Measurements from ENCODE around the gene LUC7L3. TPM values are rescaled to one million over a fixed set of nuclear protein-coding genes. Genes with fewer than 3 reads are reported as not detected.

LUC7L3 gene
- total RNA-seq, 4 donors from 2014 or later = 80.8 to 114 (median 105) TPM

- H3K36me3 ChIP-seq = no peaks in the 10 kb centered on the region
- no peaks in the 10 kb centered on the region for H3K9me3 ChIP-seq
- no peak for TF ChIP-seq POLR2A (IDR thresholded peaks at IDR 0.05)
- no peak for TF ChIP-seq CTCF (IDR thresholded peaks at IDR 0.05)
- no peak for TF ChIP-seq EP300 (IDR thresholded peaks at IDR 0.05)
- H3K27ac ChIP-seq = no peak overlapping the region
- H3K27me3 ChIP-seq = no peaks in the 10 kb centered on the region
- WGBS, 2 donors = 88 to 93% methylated on average over 3 of the region's 3 CpGs
- H3K4me1 ChIP-seq = no peaks in the 10 kb centered on the region
- DNase-seq (ENCODE audit: low spot score in 2 of 2) = no peak
- no peak overlapping the region for H3K4me3 ChIP-seq
These were observed 56.5 kb downstream of the LUC7L3 start for GRCh38 chr17:50775926-50776325.

- TF ChIP-seq CTCF (IDR thresholded peaks at IDR 0.05) (no peak), POLR2A (IDR thresholded peaks at IDR 0.05) (no peak), EP300 (IDR thresholded peaks at IDR 0.05) (no peak)
- H3K4me3 ChIP-seq = no peak overlapping the region
- H3K36me3 ChIP-seq = no peaks in the 10 kb centered on the region
- H3K27me3 ChIP-seq = peaks cover 0 to 5% of the 10 kb centered on the region in 2 donors
- DNase-seq (ENCODE audit: low spot score in 2 of 2) = no peak
- no peaks in the 10 kb centered on the region for H3K9me3 ChIP-seq
- H3K4me1 ChIP-seq = no peaks in the 10 kb centered on the region
- WGBS, 2 donors = 82 to 88% methylated on average over 8 of the region's 8 CpGs
- H3K27ac ChIP-seq = no peak overlapping the region
These were observed 59.1 kb downstream of the LUC7L3 start for GRCh38 chr17:50778471-50778870.

GRCh38 chr17:50778988-50779387 lies 59.6 kb downstream of the LUC7L3 start:
- no peak for DNase-seq (ENCODE audit: low spot score in 2 of 2)
- no peaks in the 10 kb centered on the region for H3K4me1 ChIP-seq

GRCh38 chr17:50779747-50780353 lies 60.4 kb downstream of the LUC7L3 start:
- no peaks in the 10 kb centered on the region for H3K36me3 ChIP-seq
- 92 to 93% methylated on average over 9 of the region's 9 CpGs for WGBS, 2 donors
- no peak overlapping the region for H3K27ac ChIP-seq
- H3K9me3 ChIP-seq = no peaks in the 10 kb centered on the region
- H3K4me1 ChIP-seq = no peaks in the 10 kb centered on the region
- peaks cover 0 to 5% of the 10 kb centered on the region in 2 donors for H3K27me3 ChIP-seq
- DNase-seq (ENCODE audit: low spot score in 2 of 2) = no peak
- TF ChIP-seq POLR2A (IDR thresholded peaks at IDR 0.05) (no peak), EP300 (IDR thresholded peaks at IDR 0.05) (no peak), CTCF (IDR thresholded peaks at IDR 0.05) (no peak)
- no peak overlapping the region for H3K4me3 ChIP-seq

More at GRCh38 chr17:50778988-50779387, 59.6 kb downstream of the LUC7L3 start:
- Histone ChIP-seq H3K9me3 (no peaks in the 10 kb centered on the region), H3K36me3 (no peaks in the 10 kb centered on the region), H3K4me3 (no peak overlapping the region), H3K27ac (no peak overlapping the region), H3K27me3 (peaks cover 0 to 5% of the 10 kb centered on the region in 2 donors)
- TF ChIP-seq EP300 (IDR thresholded peaks at IDR 0.05) = no peak
- no peak for TF ChIP-seq POLR2A (IDR thresholded peaks at IDR 0.05)
- no peak for TF ChIP-seq CTCF (IDR thresholded peaks at IDR 0.05)
- 82 to 90% methylated on average over 4 of the region's 4 CpGs for whole genome bisulfite sequencing, 2 donors

- 46 to 56% methylated on average over 38 of the region's 38 CpGs for WGBS, 2 donors
- peak overlapping the region in 3 of 4 donors; percentile 7 to 26 (median 9) for H3K4me3 ChIP-seq
- H3K27ac ChIP-seq = no peak overlapping the region
- peaks cover 0 to 5% of the 10 kb centered on the region in 2 donors for H3K27me3 ChIP-seq
- H3K36me3 ChIP-seq = no peaks in the 10 kb centered on the region
- peaks cover 0 to 10% (median 5%) of the 10 kb centered on the region in 4 donors for H3K4me1 ChIP-seq
- no peaks in the 10 kb centered on the region for H3K9me3 ChIP-seq
- DNase-seq (ENCODE audit: low spot score in 2 of 2) = no peak
- no peak for TF ChIP-seq EP300 (IDR thresholded peaks at IDR 0.05)
- TF ChIP-seq POLR2A (IDR thresholded peaks at IDR 0.05) = no peak
These were observed 61.8 kb downstream of the LUC7L3 start for GRCh38 chr17:50781167-50781566.
